GM12878 (cell line): ENCODE data around the gene BDKRB2. TPM values are rescaled to one million over a fixed set of nuclear protein-coding genes. Genes with fewer than 3 reads are reported as not detected.

Experiments
- ATAC-seq: fragments of 200-7000 bp; cut with Tn5 transposase; 3 replicates; pipeline ENCODE4 v1.9.1; 2020; ENCODE audit warnings: mild to moderate bottlenecking, moderate library complexity
- BruUV-seq: library from RNA; stranded (reverse); fragments of 400-500 nt; replicated peaks from 2 replicates; lab custom pipeline; 2021; lab: Mats Ljungman, UMichigan
- CTCF ChIA-PET: fragments of 300-600 bp; sonication (Branson Sonifier 250); formaldehyde crosslinking; extraction: SDS; loops from one replicate; lab custom pipeline; 2021; ENCODE audit warnings: inconsistent platforms; lab: Yijun Ruan, JAX
- POLR2A ChIA-PET: fragments of 350-600 bp; formaldehyde crosslinking; extraction: SDS; loops from one replicate; lab custom pipeline; 2021; ENCODE audit warnings: inconsistent platforms; lab: Charles Lee
- RAD21 ChIA-PET: fragments of 300-600 bp; sonication (Branson Sonifier 250); formaldehyde crosslinking; loops from one replicate; lab custom pipeline; 2023; ENCODE audit warnings: antibody characterized with exemption; ENCODE audit not compliant: unreplicated experiment; lab: Charles Lee
- SMC1A ChIA-PET: fragments of 300-600 bp; sonication (Branson Sonifier 250); formaldehyde crosslinking; loops from one replicate; lab custom pipeline; 2023; ENCODE audit not compliant: unreplicated experiment, uncharacterized antibody; lab: Charles Lee
- DNase-seq: peaks from one replicate; pipeline ENCODE4 v3.0.0-alpha.2; 2011; ENCODE audit warnings: low read depth, low spot score
- FAIRE-seq: peaks from 3 replicates; lab custom pipeline; 2011; peaks lifted over from hg19 to GRCh38; lab: Jason Lieb, UNC
- H2AFZ ChIP-seq: 2 replicates; pipeline ENCODE4 v1.6.0; 2011; ENCODE audit warnings: low read depth, low read length, control low read depth; ENCODE audit not compliant: control insufficient read depth
- H3K27ac ChIP-seq: 2 replicates; pipeline ENCODE4 v1.5.1; 2011; ENCODE audit warnings: control low read depth; ENCODE audit not compliant: control insufficient read depth, insufficient read depth
- H3K27me3 ChIP-seq, 2 experiments: replicated peaks in 1 of 2; 2 replicates each; pipeline versions ENCODE4 v1.6.0 to v1.6.1; 2011; ENCODE audit warnings: low read length in 1 of 2; ENCODE audit not compliant: control insufficient read depth in 2 of 2, insufficient read depth in 2 of 2
- H3K36me3 ChIP-seq, 2 experiments: 2 replicates each; pipeline ENCODE4 v1.5.1; 2011; ENCODE audit warnings: low read length in 1 of 2; ENCODE audit not compliant: control insufficient read depth in 2 of 2, insufficient read depth in 2 of 2
- H3K4me1 ChIP-seq: 2 replicates; pipeline ENCODE4 v1.6.1; 2011; ENCODE audit warnings: mild to moderate bottlenecking, low read length, moderate library complexity, mixed read lengths; ENCODE audit not compliant: control insufficient read depth, insufficient read depth
- H3K4me2 ChIP-seq: 2 replicates; pipeline ENCODE4 v1.6.0; 2011; ENCODE audit warnings: control low read depth; ENCODE audit not compliant: control insufficient read depth, insufficient read depth
- H3K4me3 ChIP-seq: fragments of 200-600 bp; sonication (generic); 2 replicates; pipeline ENCODE4 v1.5.1; 2016
- H3K79me2 ChIP-seq: 2 replicates; pipeline ENCODE4 v1.6.0; 2011; ENCODE audit warnings: low read length; ENCODE audit not compliant: control insufficient read depth, insufficient read depth
- H3K9ac ChIP-seq: 2 replicates; pipeline ENCODE4 v1.8.0; 2011; ENCODE audit warnings: low read length, control low read depth, mixed read lengths; ENCODE audit not compliant: control insufficient read depth, insufficient read depth
- H3K9me3 ChIP-seq: replicated peaks from 3 replicates; pipeline ENCODE4 v1.5.1; 2011; ENCODE audit warnings: mild to moderate bottlenecking, low read length; ENCODE audit not compliant: control insufficient read depth, insufficient read depth
- H4K20me1 ChIP-seq: 2 replicates; pipeline ENCODE4 v1.6.0; 2011; ENCODE audit not compliant: control insufficient read depth, insufficient read depth
- CEBPB ChIP-seq, 2 experiments: fragments of 150-350 bp in 1 of 2; IDR thresholded peaks; 2 replicates each; pipeline ENCODE4 v1.6.1; 2012 to 2014; ENCODE audit warnings: low read depth in 2 of 2, low read length in 2 of 2, borderline replicate concordance in 1 of 2, inconsistent platforms in 1 of 2
- JUND ChIP-seq: IDR thresholded peaks from 2 replicates; pipeline ENCODE4 v1.6.1; 2012; ENCODE audit warnings: low read depth, mild to moderate bottlenecking, low read length, improper control_type of control experiment, moderate library complexity
- POLR2A ChIP-seq: IDR thresholded peaks from 2 replicates; pipeline ENCODE4 v1.6.1; 2011; ENCODE audit warnings: low read depth, mild to moderate bottlenecking, low read length
- SUPT20H ChIP-seq: IDR thresholded peaks from 2 replicates; pipeline ENCODE4 v1.6.1; 2011; ENCODE audit warnings: low read depth, mild to moderate bottlenecking, low read length, moderate library complexity, borderline replicate concordance; ENCODE audit not compliant: control insufficient read depth
- WGBS: methylation state at CpG from one replicate; pipeline ENCODE4 v1.1.6; 2016; ENCODE audit warnings: low lambda C conversion rate; ENCODE audit not compliant: insufficient replicate concordance, insufficient coverage; ENCODE audit errors: missing lambda C conversion rate; 5-methylcytosine and 5-hydroxymethylcytosine counted together
- in situ Hi-C: fragments of 300-500 bp; cut with MboI; formaldehyde crosslinking; loops from 9 replicates; pipeline ENCODE4 v1.14.3; 2018; ENCODE audit warnings: mixed read lengths
- intact Hi-C: fragments of 100-400 bp; cut with micrococcal nuclease; formaldehyde crosslinking; loops from one replicate; pipeline ENCODE4 v1.14.2; 2022; ENCODE audit not compliant: unreplicated experiment
- polyA plus RNA-seq, 11 experiments: library from polyadenylated mRNA; depleted of rRNA in 4 of 11; unstranded in 6 of 11; stranded (reverse) in 5 of 11; fragments of >200 nt; fragmentation: Nextera tagmentation in 4 of 11; fragmentation: Illumina TruSeq in 1 of 11; extraction: Ambion mirVana in 4 of 11; extraction: Trizol in 1 of 11; gene quantifications; 1 replicate in 1 of 11; 2 replicates in 10 of 11; pipeline versions ENCODE4 v1.2.1 to v1.2.3, GENCODE V29; 2011 to 2016; ENCODE audit warnings: inconsistent platforms in 2 of 11, missing spikeins in 2 of 11, low read depth in 1 of 11
- total RNA-seq, 4 experiments: library from RNA; depleted of rRNA in 3 of 4; stranded (reverse); fragments of >200 nt in 3 of 4; fragmentation: Illumina TruSeq in 1 of 4; extraction: Trizol in 1 of 4; gene quantifications; 2 replicates each; pipeline versions ENCODE4 v1.2.1 to v1.2.3, GENCODE V29; 2013 to 2021
- TF ChIP-seq, protein P1 (sequence below): fragments of 450-650 bp; IDR thresholded peaks from 2 replicates; pipeline ENCODE4 v1.6.1; 2018; ENCODE audit warnings: mild to moderate bottlenecking, low read depth, moderate library complexity; ENCODE audit not compliant: partially characterized antibody
- TF ChIP-seq, protein P2 (sequence below): IDR thresholded peaks from 2 replicates; pipeline ENCODE4 v1.6.1; 2012; ENCODE audit warnings: mild to moderate bottlenecking, low read depth, low read length
- TF ChIP-seq, protein P3 (sequence below): IDR thresholded peaks from 2 replicates; pipeline ENCODE4 v1.6.1; 2011; ENCODE audit warnings: low read depth, low read length, improper control_type of control experiment, borderline replicate concordance

Gene BDKRB2
- total and polyA plus RNA-seq, 10 of the 15 experiments (the other 5 are each of a cell fraction or from before 2014, with no cell fraction given) = 0.08 TPM; not detected in 9

DNA sequence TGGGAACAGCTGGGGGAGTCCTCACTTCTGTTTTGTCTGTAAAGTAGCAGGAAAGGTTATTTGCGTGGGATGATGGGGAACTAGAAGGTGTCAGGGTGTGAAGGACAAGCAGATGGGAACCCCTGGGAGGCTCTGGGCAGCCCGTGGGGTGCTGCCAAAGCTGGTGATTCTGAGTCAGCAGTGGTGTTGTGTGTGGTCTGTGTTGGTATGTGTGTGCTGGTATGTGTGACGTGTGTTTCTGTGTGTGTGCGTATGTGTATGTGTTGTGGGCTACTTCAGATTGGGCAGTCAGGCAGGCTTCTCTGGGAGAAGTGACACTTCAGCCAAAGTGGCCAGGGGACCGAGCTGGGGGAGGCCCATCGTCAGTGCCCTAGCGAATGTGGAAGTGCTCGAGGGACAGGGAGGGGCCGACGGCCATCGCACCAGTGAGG, 15.3 kb upstream of the BDKRB2 start (continued):
- TF ChIP-seq, protein P1, sequence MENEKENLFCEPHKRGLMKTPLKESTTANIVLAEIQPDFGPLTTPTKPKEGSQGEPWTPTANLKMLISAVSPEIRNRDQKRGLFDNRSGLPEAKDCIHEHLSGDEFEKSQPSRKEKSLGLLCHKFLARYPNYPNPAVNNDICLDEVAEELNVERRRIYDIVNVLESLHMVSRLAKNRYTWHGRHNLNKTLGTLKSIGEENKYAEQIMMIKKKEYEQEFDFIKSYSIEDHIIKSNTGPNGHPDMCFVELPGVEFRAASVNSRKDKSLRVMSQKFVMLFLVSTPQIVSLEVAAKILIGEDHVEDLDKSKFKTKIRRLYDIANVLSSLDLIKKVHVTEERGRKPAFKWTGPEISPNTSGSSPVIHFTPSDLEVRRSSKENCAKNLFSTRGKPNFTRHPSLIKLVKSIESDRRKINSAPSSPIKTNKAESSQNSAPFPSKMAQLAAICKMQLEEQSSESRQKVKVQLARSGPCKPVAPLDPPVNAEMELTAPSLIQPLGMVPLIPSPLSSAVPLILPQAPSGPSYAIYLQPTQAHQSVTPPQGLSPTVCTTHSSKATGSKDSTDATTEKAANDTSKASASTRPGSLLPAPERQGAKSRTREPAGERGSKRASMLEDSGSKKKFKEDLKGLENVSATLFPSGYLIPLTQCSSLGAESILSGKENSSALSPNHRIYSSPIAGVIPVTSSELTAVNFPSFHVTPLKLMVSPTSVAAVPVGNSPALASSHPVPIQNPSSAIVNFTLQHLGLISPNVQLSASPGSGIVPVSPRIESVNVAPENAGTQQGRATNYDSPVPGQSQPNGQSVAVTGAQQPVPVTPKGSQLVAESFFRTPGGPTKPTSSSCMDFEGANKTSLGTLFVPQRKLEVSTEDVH = no peak
- TF ChIP-seq JUND = 0 out of 2 replicates have a peak, but pooled peaks have one; percentile 23

DNA sequence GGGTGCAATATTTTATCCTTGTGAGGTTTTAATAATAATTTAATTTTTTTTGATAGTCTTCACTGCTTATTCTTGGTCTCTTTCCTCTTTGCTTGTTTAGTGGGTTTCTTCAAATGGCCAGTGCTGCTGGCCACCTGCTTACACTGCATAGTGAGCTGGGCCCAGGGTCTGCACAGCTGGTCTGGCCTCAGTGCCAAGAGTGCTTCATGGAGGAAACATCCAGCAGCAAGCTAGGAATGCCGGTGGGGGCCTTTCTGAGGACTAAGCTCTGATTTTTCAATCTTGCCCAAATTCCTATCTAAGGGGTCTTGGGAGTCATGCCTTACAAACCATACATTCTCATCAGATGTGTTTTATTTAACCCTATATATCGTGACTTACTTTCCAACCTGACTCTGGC, 13.3 kb upstream of the BDKRB2 start:
- no peaks in the 10 kb centered on the region for H3K36me3 ChIP-seq
- intact Hi-C loops = no loop called here
- no peak overlapping the region for H3K4me3 ChIP-seq
- RAD21 ChIA-PET = no interaction called here
- no peaks in the 10 kb centered on the region; the same call in 1 of the 2 replicates for H3K4me1 ChIP-seq
- no peak for FAIRE-seq
- TF ChIP-seq CEBPB (IDR thresholded peaks at IDR 0.05; ENCODE audit: borderline replicate concordance in 1 of 2, low read depth in 2 of 2, low read length in 2 of 2) (no peak), SUPT20H (no peak), POLR2A (no peak)
- TF ChIP-seq, protein P2, sequence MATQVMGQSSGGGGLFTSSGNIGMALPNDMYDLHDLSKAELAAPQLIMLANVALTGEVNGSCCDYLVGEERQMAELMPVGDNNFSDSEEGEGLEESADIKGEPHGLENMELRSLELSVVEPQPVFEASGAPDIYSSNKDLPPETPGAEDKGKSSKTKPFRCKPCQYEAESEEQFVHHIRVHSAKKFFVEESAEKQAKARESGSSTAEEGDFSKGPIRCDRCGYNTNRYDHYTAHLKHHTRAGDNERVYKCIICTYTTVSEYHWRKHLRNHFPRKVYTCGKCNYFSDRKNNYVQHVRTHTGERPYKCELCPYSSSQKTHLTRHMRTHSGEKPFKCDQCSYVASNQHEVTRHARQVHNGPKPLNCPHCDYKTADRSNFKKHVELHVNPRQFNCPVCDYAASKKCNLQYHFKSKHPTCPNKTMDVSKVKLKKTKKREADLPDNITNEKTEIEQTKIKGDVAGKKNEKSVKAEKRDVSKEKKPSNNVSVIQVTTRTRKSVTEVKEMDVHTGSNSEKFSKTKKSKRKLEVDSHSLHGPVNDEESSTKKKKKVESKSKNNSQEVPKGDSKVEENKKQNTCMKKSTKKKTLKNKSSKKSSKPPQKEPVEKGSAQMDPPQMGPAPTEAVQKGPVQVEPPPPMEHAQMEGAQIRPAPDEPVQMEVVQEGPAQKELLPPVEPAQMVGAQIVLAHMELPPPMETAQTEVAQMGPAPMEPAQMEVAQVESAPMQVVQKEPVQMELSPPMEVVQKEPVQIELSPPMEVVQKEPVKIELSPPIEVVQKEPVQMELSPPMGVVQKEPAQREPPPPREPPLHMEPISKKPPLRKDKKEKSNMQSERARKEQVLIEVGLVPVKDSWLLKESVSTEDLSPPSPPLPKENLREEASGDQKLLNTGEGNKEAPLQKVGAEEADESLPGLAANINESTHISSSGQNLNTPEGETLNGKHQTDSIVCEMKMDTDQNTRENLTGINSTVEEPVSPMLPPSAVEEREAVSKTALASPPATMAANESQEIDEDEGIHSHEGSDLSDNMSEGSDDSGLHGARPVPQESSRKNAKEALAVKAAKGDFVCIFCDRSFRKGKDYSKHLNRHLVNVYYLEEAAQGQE = no peak
- TF ChIP-seq, protein P3, sequence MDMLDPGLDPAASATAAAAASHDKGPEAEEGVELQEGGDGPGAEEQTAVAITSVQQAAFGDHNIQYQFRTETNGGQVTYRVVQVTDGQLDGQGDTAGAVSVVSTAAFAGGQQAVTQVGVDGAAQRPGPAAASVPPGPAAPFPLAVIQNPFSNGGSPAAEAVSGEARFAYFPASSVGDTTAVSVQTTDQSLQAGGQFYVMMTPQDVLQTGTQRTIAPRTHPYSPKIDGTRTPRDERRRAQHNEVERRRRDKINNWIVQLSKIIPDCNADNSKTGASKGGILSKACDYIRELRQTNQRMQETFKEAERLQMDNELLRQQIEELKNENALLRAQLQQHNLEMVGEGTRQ = no peak
- TF ChIP-seq, all 136 proteins: peak for 0
- WGBS = 54% methylated on average over 2 of the region's 2 CpGs
- Histone ChIP-seq H4K20me1 (no peaks in the 10 kb centered on the region), H3K27me3 (peaks cover 0 to 4% of the 10 kb centered on the region in 2 experiments; a peak in 2 of 4 replicates), H3K4me2 (no peak overlapping the region), H3K79me2 (no peaks in the 10 kb centered on the region), H3K27ac (no peak overlapping the region), H2AFZ (no peak overlapping the region), H3K9ac (no peak overlapping the region), H3K9me3 (no peaks in the 10 kb centered on the region)
- in situ Hi-C loops = no loop called here
- ChIA-PET CTCF (no interaction called here), SMC1A (no interaction called here), POLR2A (no interaction called here)
- no peak for DNase-seq
- BruUV-seq = no TSS peak
- no peak for ATAC-seq
